ENCODE results near the gene RIPK1. TPM values are rescaled to one million over a fixed set of nuclear protein-coding genes. Genes with fewer than 3 reads are reported as not detected.

Gene RIPK1
- total and polyA plus RNA-seq, 3 donors from 2014 or later, result 14.3 to 19.3 (median 16.7) TPM

DNA sequence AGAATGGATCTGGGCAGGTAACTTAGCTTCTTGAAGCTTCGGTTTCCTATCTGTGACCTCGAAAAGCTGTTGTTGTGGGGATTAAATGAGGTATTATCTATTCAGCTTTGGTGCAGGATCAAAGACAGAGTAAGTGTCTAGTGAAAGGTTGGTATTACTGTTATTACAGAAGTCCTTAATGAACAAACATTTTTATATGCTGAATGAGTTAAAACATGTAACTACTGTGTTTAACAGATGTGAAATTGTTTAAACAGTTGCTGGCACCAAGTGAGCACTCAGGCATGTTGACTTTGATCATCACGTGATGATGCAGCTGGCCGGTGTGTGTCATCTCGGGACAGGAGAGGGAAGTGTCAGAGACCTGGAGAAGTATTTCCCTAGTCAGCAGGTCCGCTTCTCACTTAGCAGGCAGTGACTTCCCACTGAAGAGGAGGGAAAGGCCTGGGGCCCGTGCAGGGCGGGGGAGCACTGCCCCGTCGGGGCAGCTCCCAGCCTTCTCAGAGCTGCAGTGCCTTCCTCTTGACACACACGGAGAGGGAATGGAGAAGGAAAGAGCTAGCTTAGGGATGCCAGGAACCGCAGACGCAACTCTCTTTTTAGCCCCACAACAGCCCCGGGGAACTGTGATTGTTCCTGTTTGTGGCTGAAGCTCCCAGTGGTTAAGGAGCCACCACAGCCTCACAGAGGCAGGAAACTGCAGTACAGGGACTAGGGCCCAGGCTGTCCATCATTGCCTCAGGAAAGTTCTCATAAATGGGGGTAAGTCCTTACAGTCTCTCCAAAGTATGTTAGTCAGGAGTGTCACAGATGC lies 71.0 kb downstream of the RIPK1 start:
- H3K4me1 ChIP-seq, result no peaks in the 10 kb centered on the region
- WGBS, 2 donors, result 74 to 85% methylated on average over 14 of the region's 14 CpGs
- no peaks in the 10 kb centered on the region for H3K27me3 ChIP-seq
- DNase-seq, result peak; percentile 34
- intact Hi-C loops (cut with DNase I; ENCODE audit: low total_unique reads), result no loop called here
- no peak overlapping the region for H3K27ac ChIP-seq
- H3K4me3 ChIP-seq, result no peak overlapping the region
- no peaks in the 10 kb centered on the region for H3K36me3 ChIP-seq (ENCODE audit: low read depth, missing control alignments)
- H3K9me3 ChIP-seq, result no peaks in the 10 kb centered on the region
- TF ChIP-seq POLR2A (IDR thresholded peaks at IDR 0.05), result no peak
- TF ChIP-seq, protein P1, sequence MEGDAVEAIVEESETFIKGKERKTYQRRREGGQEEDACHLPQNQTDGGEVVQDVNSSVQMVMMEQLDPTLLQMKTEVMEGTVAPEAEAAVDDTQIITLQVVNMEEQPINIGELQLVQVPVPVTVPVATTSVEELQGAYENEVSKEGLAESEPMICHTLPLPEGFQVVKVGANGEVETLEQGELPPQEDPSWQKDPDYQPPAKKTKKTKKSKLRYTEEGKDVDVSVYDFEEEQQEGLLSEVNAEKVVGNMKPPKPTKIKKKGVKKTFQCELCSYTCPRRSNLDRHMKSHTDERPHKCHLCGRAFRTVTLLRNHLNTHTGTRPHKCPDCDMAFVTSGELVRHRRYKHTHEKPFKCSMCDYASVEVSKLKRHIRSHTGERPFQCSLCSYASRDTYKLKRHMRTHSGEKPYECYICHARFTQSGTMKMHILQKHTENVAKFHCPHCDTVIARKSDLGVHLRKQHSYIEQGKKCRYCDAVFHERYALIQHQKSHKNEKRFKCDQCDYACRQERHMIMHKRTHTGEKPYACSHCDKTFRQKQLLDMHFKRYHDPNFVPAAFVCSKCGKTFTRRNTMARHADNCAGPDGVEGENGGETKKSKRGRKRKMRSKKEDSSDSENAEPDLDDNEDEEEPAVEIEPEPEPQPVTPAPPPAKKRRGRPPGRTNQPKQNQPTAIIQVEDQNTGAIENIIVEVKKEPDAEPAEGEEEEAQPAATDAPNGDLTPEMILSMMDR (IDR thresholded peaks at IDR 0.05), result no peak

DNA sequence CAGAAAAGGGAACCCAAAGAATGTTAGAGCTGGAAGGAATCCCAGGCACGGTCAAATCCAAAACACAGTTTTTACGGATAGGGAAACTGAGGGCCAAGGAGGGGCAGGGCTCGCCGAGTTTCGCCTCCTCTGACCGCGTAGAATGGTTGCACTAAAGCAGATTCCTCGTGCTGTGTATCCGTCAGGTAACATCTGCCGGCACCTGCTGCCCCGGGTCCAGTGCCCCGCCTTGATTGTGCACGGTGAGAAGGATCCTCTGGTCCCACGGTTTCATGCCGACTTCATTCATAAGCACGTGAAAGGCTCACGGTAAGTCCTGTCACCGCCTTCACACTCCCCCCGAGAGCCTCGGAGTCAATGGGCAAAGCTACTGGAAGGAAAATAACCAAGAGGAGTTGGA lies 71.9 kb downstream of the RIPK1 start:
- 93 to 95% methylated on average over 20 of the region's 20 CpGs for WGBS, 2 donors
- no peak for DNase-seq
- Histone ChIP-seq H3K27ac (no peak overlapping the region), H3K4me1 (no peaks in the 10 kb centered on the region), H3K36me3 (ENCODE audit: low read depth, missing control alignments) (no peaks in the 10 kb centered on the region), H3K27me3 (no peaks in the 10 kb centered on the region), H3K4me3 (no peak overlapping the region), H3K9me3 (no peaks in the 10 kb centered on the region)
- TF ChIP-seq, protein P1 (IDR thresholded peaks at IDR 0.05), result no peak
- TF ChIP-seq POLR2A (IDR thresholded peaks at IDR 0.05), result no peak
- intact Hi-C loops (cut with DNase I; ENCODE audit: low total_unique reads), result no loop called here

DNA sequence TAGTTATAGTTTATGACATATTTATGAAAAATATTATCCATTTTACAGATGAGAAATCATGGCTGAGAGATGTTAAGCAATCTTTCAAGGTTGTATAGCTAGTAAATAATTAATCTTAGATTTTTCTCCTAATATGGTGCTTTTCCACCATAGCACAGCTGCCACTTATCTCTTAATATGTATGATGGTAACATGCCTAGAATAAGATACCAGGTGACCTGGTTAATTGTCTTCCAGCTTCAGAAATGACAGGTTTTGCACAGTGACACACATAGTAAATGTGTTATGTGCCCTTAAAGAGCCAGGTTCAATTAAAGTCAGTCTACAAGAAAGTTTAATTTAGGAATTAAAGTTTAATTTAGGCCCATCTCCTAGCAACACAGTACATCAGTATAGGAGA lies 74.2 kb downstream of the RIPK1 start:
- no peaks in the 10 kb centered on the region for H3K9me3 ChIP-seq
- H3K4me3 ChIP-seq, result no peak overlapping the region
- no peak for DNase-seq
- no peaks in the 10 kb centered on the region for H3K36me3 ChIP-seq (ENCODE audit: low read depth, missing control alignments)
- no peak for TF ChIP-seq POLR2A (IDR thresholded peaks at IDR 0.05)
- TF ChIP-seq, protein P1 (IDR thresholded peaks at IDR 0.05), result no peak
- intact Hi-C loops (cut with DNase I; ENCODE audit: low total_unique reads), result no loop called here
- no peaks in the 10 kb centered on the region for H3K27me3 ChIP-seq
- no peak overlapping the region for H3K27ac ChIP-seq
- H3K4me1 ChIP-seq, result no peaks in the 10 kb centered on the region

DNA sequence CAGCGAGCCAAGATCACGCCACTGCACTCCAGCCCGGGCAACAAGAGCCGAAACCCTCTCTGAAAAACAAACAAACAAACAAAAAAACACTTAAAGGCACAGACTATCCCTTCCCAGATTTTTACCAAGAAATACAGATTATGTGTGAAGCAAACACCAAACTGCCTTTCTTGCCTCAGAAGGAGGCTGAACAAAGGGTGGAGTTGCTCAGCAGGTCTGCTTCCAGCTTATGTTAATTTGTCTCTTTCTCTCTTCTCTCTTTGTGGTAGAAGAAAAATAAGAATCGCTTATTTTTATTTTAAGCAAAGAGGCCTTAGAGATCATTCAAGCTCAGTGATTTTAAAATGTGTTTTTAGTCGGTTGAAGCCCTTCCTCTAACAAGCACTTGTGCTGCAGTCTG lies 74.9 kb downstream of the RIPK1 start:
- Histone ChIP-seq H3K4me1 (no peaks in the 10 kb centered on the region), H3K27ac (no peak overlapping the region), H3K4me3 (no peak overlapping the region), H3K9me3 (no peaks in the 10 kb centered on the region), H3K36me3 (ENCODE audit: low read depth, missing control alignments) (no peaks in the 10 kb centered on the region), H3K27me3 (no peaks in the 10 kb centered on the region)
- TF ChIP-seq, protein P1 (IDR thresholded peaks at IDR 0.05), result no peak
- no peak for TF ChIP-seq POLR2A (IDR thresholded peaks at IDR 0.05)
- no peak for DNase-seq
- intact Hi-C loops (cut with DNase I; ENCODE audit: low total_unique reads), result no loop called here
- 88 to 89% methylated on average over 6 of the region's 6 CpGs for WGBS, 2 donors

DNA sequence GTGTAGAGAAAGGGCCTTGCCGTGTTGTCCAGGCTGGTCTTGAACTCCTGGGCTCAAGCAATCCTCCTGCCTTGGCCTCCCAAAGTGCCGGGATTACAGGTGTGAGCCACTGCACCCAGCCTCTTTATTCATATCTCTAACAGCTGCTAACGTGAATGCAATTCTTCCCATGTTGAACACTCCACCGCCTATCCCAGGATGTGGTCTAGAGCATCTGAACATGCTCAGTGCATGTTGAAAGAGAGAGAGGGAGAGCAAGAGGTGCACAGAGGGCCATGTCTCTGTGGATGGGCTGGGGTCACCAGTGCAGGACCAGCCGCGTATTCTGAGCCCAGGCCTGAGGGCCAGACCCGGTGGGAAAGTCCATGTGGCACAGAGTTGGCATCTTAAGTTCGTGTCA lies 76.3 kb downstream of the RIPK1 start:
- H3K27me3 ChIP-seq, result no peaks in the 10 kb centered on the region
- WGBS, 2 donors, result 77 to 83% methylated on average over 7 to 8 of the region's 8 CpGs
- intact Hi-C loops (cut with DNase I; ENCODE audit: low total_unique reads), result no loop called here
- no peaks in the 10 kb centered on the region for H3K36me3 ChIP-seq (ENCODE audit: low read depth, missing control alignments)
- H3K4me1 ChIP-seq, result no peaks in the 10 kb centered on the region
- no peak for DNase-seq
- no peaks in the 10 kb centered on the region for H3K9me3 ChIP-seq
- H3K27ac ChIP-seq, result no peak overlapping the region
- TF ChIP-seq, protein P1 (IDR thresholded peaks at IDR 0.05), result no peak
- TF ChIP-seq POLR2A (IDR thresholded peaks at IDR 0.05), result no peak
- H3K4me3 ChIP-seq, result no peak overlapping the region
